Mucosa of stomach (tissue), 1 donor: ENCODE measurements around the gene PRAMEF12.
"Not testable (repeated sequence)": the region's sequence is repeated elsewhere in the genome, so short reads cannot be mapped to it uniquely, and the experiment has no call there.

ENCODE experiments used
- H3K27me3 ChIP-seq: one replicate; pipeline ENCODE4 v1.7.0; 2013; ENCODE audit warnings: mild to moderate bottlenecking, low read length; ENCODE audit not compliant: control insufficient read depth, insufficient read depth
- H3K36me3 ChIP-seq: one replicate; pipeline ENCODE4 v1.7.0; 2013; ENCODE audit warnings: low read length; ENCODE audit not compliant: control insufficient read depth, insufficient read depth
- H3K4me1 ChIP-seq: one replicate; pipeline ENCODE4 v1.7.0; 2013; ENCODE audit warnings: mild to moderate bottlenecking, low read length; ENCODE audit not compliant: control insufficient read depth, insufficient read depth
- H3K4me3 ChIP-seq: one replicate; pipeline ENCODE4 v1.7.0; 2013; ENCODE audit warnings: low read length
- H3K9ac ChIP-seq: one replicate; pipeline ENCODE4 v1.7.0; 2013; ENCODE audit warnings: mild to moderate bottlenecking, low read length, moderate library complexity
- H3K9me3 ChIP-seq: one replicate; pipeline ENCODE4 v1.7.0; 2013; ENCODE audit warnings: mild to moderate bottlenecking, low read length, moderate library complexity; ENCODE audit not compliant: control insufficient read depth
- donor health status: Pancreatic carcinoma.

PRAMEF12 gene

GRCh38 chr1:12809933-12810332, 36.4 kb downstream of the PRAMEF12 start:
- Histone ChIP-seq H3K4me1 (no peaks in the 10 kb centered on the region), H3K9me3 (no peaks in the 10 kb centered on the region), H3K36me3 (no peaks in the 10 kb centered on the region), H3K4me3 (no peak overlapping the region), H3K27me3 (no peaks in the 10 kb centered on the region), H3K9ac (no peak overlapping the region)

GRCh38 chr1:12810691-12811408, 37.3 kb downstream of the PRAMEF12 start:
- no peaks in the 10 kb centered on the region for H3K27me3 ChIP-seq
- H3K4me3 ChIP-seq: no peak overlapping the region
- H3K9me3 ChIP-seq: no peaks in the 10 kb centered on the region
- H3K9ac ChIP-seq: no peak overlapping the region
- H3K36me3 ChIP-seq: no peaks in the 10 kb centered on the region
- no peaks in the 10 kb centered on the region for H3K4me1 ChIP-seq

GRCh38 chr1:12811409-12811784, 37.9 kb downstream of the PRAMEF12 start:
- H3K4me3 ChIP-seq: no peak overlapping the region
- H3K36me3 ChIP-seq: no peaks in the 10 kb centered on the region
- no peaks in the 10 kb centered on the region for H3K9me3 ChIP-seq
- no peaks in the 10 kb centered on the region for H3K4me1 ChIP-seq
- no peaks in the 10 kb centered on the region for H3K27me3 ChIP-seq
- H3K9ac ChIP-seq: no peak overlapping the region

- not testable (repeated sequence) for H3K27me3 ChIP-seq, H3K4me3 ChIP-seq, H3K9ac ChIP-seq, H3K9me3 ChIP-seq, H3K36me3 ChIP-seq, H3K4me1 ChIP-seq
Observed at GRCh38 chr1:12819061-12819460, 45.5 kb downstream of the PRAMEF12 start.
